HCT116 (cell line): ENCODE measurements around the gene TSPAN3.
A peak's percentile ranks its signal among the peaks of the same experiment; 100 is the strongest.

Experiments used
- CTCF ChIP-seq, 3 experiments: fragments of 200-600 bp in 1 of 3; sonication (generic) in 1 of 3; IDR thresholded peaks in 2 of 3; conservative IDR thresholded peaks in 1 of 3; 2 replicates each; pipeline ENCODE4 v1.5.1; 2012 to 2017; ENCODE audit warnings: low read depth in 2 of 3, low read length in 2 of 3, antibody characterized with exemption in 1 of 3, borderline replicate concordance in 1 of 3, control low read depth in 1 of 3, mild to moderate bottlenecking in 1 of 3, mixed read lengths in 1 of 3, mixed run types in 1 of 3, moderate library complexity in 1 of 3; ENCODE audit not compliant: insufficient read depth in 1 of 3
- ELF1 ChIP-seq: IDR thresholded peaks from 2 replicates; pipeline ENCODE4 v1.6.1; 2012; ENCODE audit warnings: low read depth, borderline replicate concordance
- EZH2phosphoT487 ChIP-seq: fragments of 200-600 bp; IDR thresholded peaks from 2 replicates; pipeline ENCODE4 v1.6.1; 2018; ENCODE audit warnings: antibody characterized with exemption, borderline replicate concordance
- MAX ChIP-seq: IDR thresholded peaks from 2 replicates; pipeline ENCODE4 v1.6.1; 2012
- POLR2A ChIP-seq: IDR thresholded peaks from 2 replicates; pipeline ENCODE4 v1.7.0; 2011; ENCODE audit warnings: borderline replicate concordance; ENCODE audit not compliant: insufficient read depth, insufficient read length; ENCODE audit errors: extremely low read depth
- SP1 ChIP-seq: IDR thresholded peaks from 2 replicates; pipeline ENCODE4 v1.6.1; 2012; ENCODE audit warnings: low read depth
- TCF7L2 ChIP-seq: IDR thresholded peaks from 2 replicates; pipeline ENCODE4 v1.7.0; 2011; ENCODE audit warnings: borderline replicate concordance, inconsistent platforms; ENCODE audit not compliant: insufficient read depth, insufficient read length; ENCODE audit errors: extremely low read depth

GRCh38 chr15:77024273-77025082 lies 46.4 kb downstream of the TSPAN3 start:
- TF ChIP-seq CTCF (IDR thresholded peaks at IDR 0.05 in 2 of 3, conservative IDR thresholded peaks at IDR 0.05 in 1 of 3; ENCODE audit: borderline replicate concordance in 1 of 3, insufficient read depth in 1 of 3, low read depth in 2 of 3, low read length in 2 of 3) (peak; percentile 65 to 98 (median 94); a peak in 5 of 6 replicates), SP1 (no peak), ELF1 (no peak), TCF7L2 (no peak), EZH2phosphoT487 (no peak), MAX (no peak), POLR2A (no peak)
